Measurements from ENCODE around the gene SFTPD.
"Not testable (repeated sequence)": the region's sequence is repeated elsewhere in the genome, so short reads cannot be mapped to it uniquely, and the experiment has no call there.

The SFTPD gene

GRCh38 chr10:79948976-79949722 lies at the start of gene SFTPD:
Gene SFTPD, minus strand, starts transcription at chr10:79949105. Its CDS starts 2,446 bp downstream, at chr10:79946659.
- no peak for DNase-seq (ENCODE audit: low read depth in 2 of 2)

DNA sequence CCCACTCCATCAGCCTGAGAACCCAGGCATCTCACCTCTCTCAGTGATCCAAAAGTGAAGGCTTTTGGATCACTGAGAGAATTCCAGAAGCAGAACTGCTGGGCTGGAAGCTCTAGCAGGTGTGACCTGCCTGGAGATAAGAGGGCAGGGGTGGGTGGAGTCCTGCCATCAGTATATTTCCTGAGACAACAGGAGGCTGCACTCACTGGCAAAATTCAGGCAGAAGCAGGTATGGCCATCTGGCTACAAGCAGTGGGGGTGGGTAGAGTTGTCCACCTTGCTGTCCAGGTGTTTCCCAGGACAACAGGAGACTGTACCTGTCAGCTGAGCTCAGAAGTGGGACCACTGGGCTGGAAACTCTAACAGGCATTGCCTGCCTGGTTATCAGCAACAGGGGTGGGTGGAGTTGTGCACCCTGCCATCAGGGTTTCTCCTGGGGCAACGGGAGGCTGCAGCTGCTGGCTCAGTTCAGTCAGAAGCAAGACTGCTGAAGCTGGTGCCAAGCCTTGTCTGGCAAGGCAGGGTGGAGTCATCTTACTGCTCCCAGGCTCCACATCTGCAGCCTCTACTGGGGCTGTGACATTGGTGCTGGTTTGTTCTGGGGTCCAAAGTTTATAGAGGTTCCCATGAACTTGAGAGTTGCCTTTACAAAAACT lies 47.2 kb upstream of the SFTPD start:
- no peak for DNase-seq (ENCODE audit: low read depth in 2 of 2)

DNA sequence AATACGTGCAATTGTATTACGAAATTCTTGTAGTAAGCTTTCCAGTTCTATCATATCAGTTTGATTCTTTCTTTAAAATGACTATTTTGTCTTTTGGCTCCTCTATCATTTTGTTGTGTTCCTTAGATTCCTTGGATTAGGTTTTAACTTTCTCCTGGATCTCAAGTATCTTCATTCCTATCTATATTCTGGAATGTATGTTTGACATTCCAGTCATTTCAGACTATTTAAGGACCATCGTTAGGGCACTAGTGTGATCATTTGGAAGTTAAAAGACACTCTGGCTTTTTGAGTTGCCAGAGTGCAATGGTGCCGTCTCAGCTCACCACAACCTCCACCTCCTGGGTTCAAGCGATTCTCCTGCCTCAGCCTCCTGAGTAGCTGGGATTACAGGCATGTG lies 45.7 kb upstream of the SFTPD start:
- no peak for DNase-seq (ENCODE audit: low read depth in 2 of 2)

DNA sequence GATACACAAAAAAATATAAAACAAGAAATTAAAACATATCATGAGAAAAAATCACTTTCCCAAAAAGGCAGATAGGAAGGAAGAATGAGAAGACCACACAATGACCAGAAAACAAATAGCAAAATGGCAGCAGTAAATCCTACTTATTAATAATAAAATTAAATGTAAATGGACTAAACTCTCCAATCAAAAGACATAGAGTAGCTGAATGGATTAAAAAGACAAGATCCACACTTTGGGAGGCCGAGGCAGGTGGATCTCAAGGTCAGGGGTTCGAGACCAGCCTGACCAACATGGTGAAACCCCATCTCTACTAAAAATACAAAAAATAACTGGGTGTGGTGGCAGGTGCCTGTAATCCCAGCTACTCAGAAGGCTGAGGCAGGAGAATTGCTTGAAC lies 39.3 kb upstream of the SFTPD start:
- DNase-seq (ENCODE audit: low read depth in 2 of 2) = not testable (repeated sequence)

DNA sequence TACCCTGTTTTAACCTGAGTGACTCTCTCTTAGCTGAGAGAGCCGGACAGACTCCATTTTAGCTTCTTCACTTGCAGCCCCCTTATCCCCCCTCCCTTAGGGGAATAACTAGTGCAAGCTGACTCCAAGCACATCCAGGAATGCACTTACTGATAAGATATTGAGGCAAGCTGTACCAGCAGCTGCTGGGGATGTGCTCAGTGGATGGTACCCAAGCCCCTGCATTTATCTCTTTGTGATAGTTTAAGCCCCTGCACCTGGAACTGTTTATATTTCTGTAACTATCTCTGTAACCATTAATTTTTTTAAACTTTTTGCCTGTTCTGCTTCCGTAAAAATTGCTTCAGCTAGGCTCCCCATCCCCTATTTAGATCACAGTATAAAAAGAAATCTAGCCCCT lies 37.8 kb upstream of the SFTPD start:
- not testable (repeated sequence) for DNase-seq (ENCODE audit: low read depth in 2 of 2)

GRCh38 chr10:79985481-79986072 lies 36.7 kb upstream of the SFTPD start:
- no peak for DNase-seq (ENCODE audit: low read depth in 2 of 2)

DNA sequence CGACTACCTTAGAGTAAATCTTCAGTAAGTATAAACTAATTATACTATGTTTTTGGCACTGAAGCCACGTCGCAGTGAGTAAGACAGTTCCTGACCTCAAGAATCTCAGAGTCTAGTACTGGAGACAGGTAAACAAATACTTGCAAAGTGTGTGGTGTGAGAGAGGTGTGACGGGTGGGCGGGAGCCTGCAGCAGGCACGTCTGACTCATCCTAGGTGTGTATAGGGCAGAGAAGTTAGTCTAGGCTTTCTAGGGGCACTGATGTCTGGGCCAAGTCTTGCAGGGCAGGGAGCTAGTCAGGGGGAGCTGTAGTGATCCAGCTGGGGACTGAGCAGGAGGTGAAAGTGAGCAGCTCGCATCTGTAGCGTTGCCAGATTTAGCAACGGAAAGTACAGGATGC lies 35.9 kb upstream of the SFTPD start:
- DNase-seq (ENCODE audit: low read depth in 2 of 2) = peak; percentile 5 to 54

DNA sequence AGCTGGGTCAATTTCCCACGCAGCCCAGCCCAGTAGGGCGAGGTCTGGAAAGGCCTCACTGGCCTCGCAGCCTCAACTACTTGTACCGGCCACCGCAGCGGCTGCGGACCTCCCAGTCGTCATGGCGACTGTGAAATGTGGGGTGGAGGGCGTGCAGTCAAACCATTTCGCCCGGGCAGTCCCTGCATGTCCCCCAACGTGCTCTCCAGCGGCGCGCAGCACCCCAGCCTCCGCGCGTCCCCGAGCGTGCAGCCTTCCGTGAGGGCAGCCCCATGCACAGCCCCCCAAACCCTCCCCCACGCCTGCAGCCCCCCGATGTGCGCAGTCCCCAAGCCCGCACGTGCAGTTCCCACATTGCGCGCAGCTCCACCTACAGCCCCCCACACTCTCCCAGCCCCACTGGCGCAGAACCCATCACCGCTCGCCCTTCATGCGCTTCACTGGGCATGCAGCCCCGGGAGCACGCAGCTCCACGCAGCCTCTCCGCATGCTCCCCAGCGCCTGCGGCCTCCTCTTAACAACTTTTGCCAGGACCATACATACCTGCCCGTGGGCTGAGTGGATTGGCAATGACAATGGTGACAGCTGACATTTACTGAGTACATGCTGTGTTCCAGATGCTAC lies 34.5 kb upstream of the SFTPD start:
- no peak for DNase-seq (ENCODE audit: low read depth in 2 of 2)

DNA sequence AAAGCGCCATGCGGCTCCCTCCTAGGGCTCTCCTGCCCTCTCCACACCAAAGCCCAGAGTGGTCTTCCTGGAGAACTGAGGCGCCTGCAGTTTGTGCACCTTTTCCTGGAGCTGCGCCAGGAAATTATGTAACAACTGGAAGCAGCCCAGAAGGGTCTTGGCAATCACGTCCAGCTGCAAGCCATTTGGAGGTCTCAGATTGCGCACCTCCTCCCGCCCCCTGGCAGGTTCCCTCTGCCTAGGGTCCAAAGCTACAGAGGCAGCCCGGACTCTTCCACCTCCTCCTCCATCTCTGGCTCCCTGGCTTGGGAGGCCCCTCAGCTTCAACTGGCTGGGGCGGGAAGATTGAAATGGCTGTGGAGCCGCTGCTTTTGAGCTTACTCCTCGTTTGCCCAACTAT lies 34.0 kb upstream of the SFTPD start:
- no peak for DNase-seq (ENCODE audit: low read depth in 2 of 2)

- no peak for DNase-seq (ENCODE audit: low read depth in 2 of 2)
These were observed 33.5 kb upstream of the SFTPD start for GRCh38 chr10:79982362-79982800.

- DNase-seq (ENCODE audit: low read depth in 2 of 2) = peak in 1 of 2 experiments; percentile 18
These were observed 32.8 kb upstream of the SFTPD start for GRCh38 chr10:79981450-79982361.

DNA sequence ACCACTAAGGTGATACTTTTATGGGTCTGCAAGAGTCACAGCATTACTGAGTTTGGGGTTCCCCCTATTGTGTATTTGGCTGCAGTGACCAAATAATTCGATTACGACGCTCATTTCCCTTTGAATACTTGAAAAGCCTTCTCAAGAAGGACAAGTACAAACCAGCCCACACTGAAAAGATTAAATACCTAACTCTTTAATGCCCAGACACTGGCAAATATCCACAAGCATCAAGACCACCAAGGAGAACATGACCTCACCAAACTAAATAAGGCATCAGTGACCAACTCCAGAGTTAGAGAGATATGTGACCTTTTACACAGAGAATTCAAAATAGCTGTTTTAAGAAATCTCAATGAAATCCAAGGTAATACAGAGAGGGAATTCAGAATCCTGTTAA lies 31.8 kb upstream of the SFTPD start:
- no peak for DNase-seq (ENCODE audit: low read depth in 2 of 2)

DNA sequence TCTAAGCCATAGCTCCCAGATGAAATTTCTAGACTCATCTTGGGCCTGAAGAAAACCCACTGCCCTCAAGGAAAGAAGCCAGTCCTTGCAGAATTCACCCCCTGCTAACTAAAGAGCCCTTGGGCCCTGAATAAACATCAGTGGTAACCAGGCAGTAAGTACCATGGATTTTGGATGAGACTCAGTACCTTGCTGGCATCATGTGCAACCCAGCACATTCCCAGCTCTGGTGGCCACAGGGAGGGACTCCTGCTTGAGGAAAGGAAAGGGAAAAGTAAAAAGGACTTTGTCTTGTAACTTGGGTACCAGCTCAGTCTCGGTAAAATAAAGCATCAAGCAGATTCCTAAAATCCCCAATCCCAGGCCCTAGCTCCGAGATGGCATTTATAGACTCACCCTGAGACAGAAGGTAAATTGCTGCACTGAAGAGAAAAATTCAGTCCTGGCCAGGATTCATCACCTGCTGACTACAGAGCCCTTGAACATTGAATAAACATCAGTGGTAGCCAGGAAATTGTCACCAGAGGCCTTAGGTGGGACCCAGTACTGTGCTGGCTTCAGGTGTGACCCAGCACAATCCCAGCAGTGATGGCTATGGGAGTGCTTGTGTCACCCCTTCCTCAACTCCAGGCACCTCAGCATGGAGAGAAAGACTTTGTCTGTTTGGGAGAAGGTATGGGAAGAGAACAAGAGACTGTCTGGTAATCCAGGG lies 31.2 kb upstream of the SFTPD start:
- no peak for DNase-seq (ENCODE audit: low read depth in 2 of 2)

DNA sequence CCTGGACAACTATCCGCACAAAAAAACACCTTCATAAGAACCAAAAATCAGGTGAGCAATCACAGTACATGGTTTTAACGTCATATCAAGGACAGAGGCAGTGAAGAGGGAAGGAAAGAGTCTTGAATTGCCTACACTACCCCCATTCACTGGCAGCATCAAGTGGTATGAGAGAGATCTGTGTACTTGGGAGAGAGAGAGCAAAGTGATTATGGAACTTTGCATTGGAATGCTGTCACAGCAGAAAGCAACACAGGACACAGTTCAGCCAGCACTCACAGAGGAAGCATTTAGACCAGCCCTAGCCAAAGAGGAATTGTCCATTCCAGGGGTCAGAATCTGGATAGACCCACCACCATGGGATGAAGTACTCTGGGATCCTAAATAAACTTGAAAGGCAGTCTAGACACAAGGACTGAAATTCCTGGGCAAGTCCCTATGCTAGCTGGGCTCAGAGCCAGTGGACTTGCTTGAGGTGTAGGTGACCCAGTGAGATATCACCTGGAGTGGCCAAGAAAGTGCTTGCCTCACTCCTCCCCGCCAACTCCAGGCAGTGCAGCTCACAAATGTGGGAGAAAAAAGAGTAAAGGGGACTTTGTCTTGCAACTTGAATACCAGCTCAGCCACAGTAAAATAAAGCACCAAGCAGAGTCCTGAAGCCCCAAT lies 30.5 kb upstream of the SFTPD start:
- no peak for DNase-seq (ENCODE audit: low read depth in 2 of 2)

- no peak for DNase-seq (ENCODE audit: low read depth in 2 of 2)
These were observed 28.1 kb upstream of the SFTPD start for GRCh38 chr10:79976999-79977398.

DNA sequence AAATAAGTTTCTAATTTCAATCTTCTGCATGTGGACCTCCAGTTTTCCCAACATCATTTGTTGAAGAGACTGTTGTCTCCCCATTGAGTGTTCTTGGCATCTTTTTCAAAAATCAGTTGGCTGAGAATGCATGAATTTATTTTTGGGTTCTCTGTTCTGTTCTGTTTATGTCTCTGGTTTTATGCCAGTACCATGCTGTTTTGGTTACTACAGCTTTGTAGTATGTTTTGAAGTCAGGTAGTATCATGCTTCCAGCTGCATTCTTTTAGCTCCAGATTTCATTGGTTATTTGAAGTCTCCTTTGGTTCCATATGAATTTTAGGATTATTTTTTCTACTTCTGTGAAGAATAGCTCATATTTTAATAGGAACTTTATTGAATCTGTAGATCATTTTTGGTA lies 21.2 kb upstream of the SFTPD start:
- no peak for DNase-seq (ENCODE audit: low read depth in 2 of 2)

GRCh38 chr10:79947787-79948424 lies 999 bp downstream of the SFTPD start:
- no peak for DNase-seq (ENCODE audit: low read depth in 2 of 2)

DNA sequence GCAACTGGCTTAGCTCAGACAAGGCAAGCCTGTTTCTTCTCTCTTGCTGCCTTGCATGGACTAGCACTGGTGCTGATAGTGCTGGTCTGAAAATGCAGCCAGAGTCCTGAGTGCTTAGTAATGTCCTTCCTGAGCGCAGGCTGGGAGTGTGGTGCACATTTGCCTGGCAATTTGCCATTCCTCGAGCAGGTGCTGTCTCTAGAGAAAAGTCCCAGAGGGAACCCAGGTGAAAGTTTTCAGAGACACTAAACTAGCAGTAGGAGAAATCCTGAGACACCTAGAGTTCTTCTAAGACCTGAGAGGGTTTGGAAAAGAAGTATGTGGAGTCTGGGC lies 1.9 kb downstream of the SFTPD start:
- DNase-seq (ENCODE audit: low read depth in 2 of 2) = no peak

DNA sequence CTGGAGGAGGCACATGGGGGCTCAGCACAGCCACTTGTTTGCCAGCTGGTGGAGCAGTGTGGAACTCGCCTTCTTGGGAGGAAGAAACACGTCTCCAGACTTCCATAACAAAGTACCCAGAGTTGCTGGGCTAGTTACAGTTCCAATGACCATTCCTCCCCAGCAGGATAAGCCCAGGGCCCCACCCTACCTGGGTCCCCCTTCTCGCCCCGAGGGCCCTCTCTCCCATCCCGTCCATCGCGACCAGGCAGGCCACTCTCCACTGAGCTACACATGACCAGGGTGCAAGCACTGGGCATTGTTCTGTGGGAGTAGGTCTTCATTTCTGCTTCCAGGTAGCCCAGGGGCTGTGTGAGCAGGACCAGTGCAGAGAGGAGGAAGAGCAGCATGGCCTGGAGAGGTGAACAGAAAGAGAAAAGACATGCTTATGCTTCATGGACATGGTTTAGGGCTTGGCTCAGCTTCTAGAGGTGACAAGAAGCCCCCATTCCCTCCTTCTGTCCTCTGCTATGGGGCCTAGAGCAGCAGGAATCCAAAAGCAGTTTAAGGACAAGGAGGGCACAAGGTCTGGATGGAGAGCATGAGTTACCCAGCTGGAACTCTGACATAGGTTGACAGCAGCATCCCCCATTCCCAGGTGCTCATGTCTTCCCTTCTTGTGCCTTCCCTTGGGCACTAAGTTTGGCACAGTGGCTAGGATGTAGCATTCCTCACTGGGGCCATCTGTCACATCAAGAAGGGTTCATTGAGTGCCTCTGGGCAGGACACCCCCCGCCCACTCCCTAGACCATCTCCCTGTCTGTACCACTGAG lies 2.4 kb downstream of the SFTPD start:
- DNase-seq (ENCODE audit: low read depth in 2 of 2) = no peak

Data from stimulated activated CD4-positive, alpha-beta T cell treated with anti-CD3 and anti-CD28 coated beads, Interleukin-12 subunit alpha, Interleukin-12 subunit beta, amount 100 ng/mL, for 24 hours (primary cell).